NCI-H187 (cell line): ENCODE results near the gene EPHB1.

Experiments used
- DNase-seq, 2 experiments: peaks; one replicate each; lab custom pipeline; 2025; lab: John Stamatoyannopoulos, UW

Gene EPHB1

GRCh38 chr3:134794950-134795745, at the start of gene EPHB1:
Gene EPHB1, plus strand, starts transcription at chr3:134795260.
- DNase-seq: peak; percentile 70 to 86

- DNase-seq: no peak
These were observed 46.4 kb upstream of the EPHB1 start for GRCh38 chr3:134748698-134749097.

- no peak for DNase-seq
These were observed 45.9 kb upstream of the EPHB1 start for GRCh38 chr3:134749174-134749573.

- no peak for DNase-seq
These were observed 45.1 kb upstream of the EPHB1 start for GRCh38 chr3:134749802-134750553.

GRCh38 chr3:134751831-134752230, 43.2 kb upstream of the EPHB1 start:
- DNase-seq: no peak

GRCh38 chr3:134752761-134753461, 42.1 kb upstream of the EPHB1 start:
- DNase-seq: no peak

GRCh38 chr3:134753999-134754742, 40.9 kb upstream of the EPHB1 start:
- DNase-seq: no peak

GRCh38 chr3:134754768-134755559, 40.1 kb upstream of the EPHB1 start:
- DNase-seq: no peak

- no peak for DNase-seq
These were observed 39.2 kb upstream of the EPHB1 start for GRCh38 chr3:134755821-134756220.

GRCh38 chr3:134757549-134758069, 37.5 kb upstream of the EPHB1 start:
- DNase-seq: no peak

- DNase-seq: no peak
These were observed 33.8 kb upstream of the EPHB1 start for GRCh38 chr3:134761213-134761612.

- no peak for DNase-seq
These were observed 33.0 kb upstream of the EPHB1 start for GRCh38 chr3:134762016-134762415.

- DNase-seq: no peak
These were observed 29.6 kb upstream of the EPHB1 start for GRCh38 chr3:134765468-134765867.

- DNase-seq: no peak
These were observed 28.8 kb upstream of the EPHB1 start for GRCh38 chr3:134766290-134766689.

- DNase-seq: no peak
These were observed 26.9 kb upstream of the EPHB1 start for GRCh38 chr3:134768116-134768515.

GRCh38 chr3:134768837-134769236, 26.2 kb upstream of the EPHB1 start:
- DNase-seq: no peak

GRCh38 chr3:134769287-134769868, 25.7 kb upstream of the EPHB1 start:
- DNase-seq: no peak

- DNase-seq: no peak
These were observed 23.0 kb upstream of the EPHB1 start for GRCh38 chr3:134772011-134772410.

GRCh38 chr3:134772591-134772990, 22.5 kb upstream of the EPHB1 start:
- DNase-seq: no peak

- DNase-seq: no peak
These were observed 19.2 kb upstream of the EPHB1 start for GRCh38 chr3:134775831-134776230.

- no peak for DNase-seq
These were observed 18.5 kb upstream of the EPHB1 start for GRCh38 chr3:134776518-134776917.
